K562 (cell line): ENCODE data around the gene NEK2. TPM values are rescaled to one million over a fixed set of nuclear protein-coding genes. Genes with fewer than 3 reads are reported as not detected.

Experiments
- CREB1 ChIP-seq, 2 experiments: sonication (generic) in 1 of 2; formaldehyde crosslinking in 1 of 2; IDR thresholded peaks; 2 replicates each; pipeline versions ENCODE4 v1.6.1 to v1.8.0; 2012 to 2022; ENCODE audit warnings: inconsistent platforms in 1 of 2, mild to moderate bottlenecking in 1 of 2, missing genetic modification reagents in 1 of 2, moderate library complexity in 1 of 2
- DEAF1 ChIP-seq: fragments of 450-650 bp; formaldehyde crosslinking; IDR thresholded peaks from 2 replicates; pipeline ENCODE4 v1.4.0; 2020; ENCODE audit warnings: mild to moderate bottlenecking, moderate library complexity
- EGR1 ChIP-seq: fragments of 450-650 bp; conservative IDR thresholded peaks from 2 replicates; pipeline ENCODE4 v1.6.1; 2017; ENCODE audit warnings: mild to moderate bottlenecking
- NFIC ChIP-seq: fragments of 450-650 bp; IDR thresholded peaks from 2 replicates; pipeline ENCODE4 v1.6.1; 2017; ENCODE audit warnings: mild to moderate bottlenecking, inconsistent platforms
- OTX1 ChIP-seq: fragments of 450-650 bp; formaldehyde crosslinking; IDR thresholded peaks from 2 replicates; pipeline ENCODE4 v1.4.0; 2022; ENCODE audit warnings: mild to moderate bottlenecking
- PHB2 ChIP-seq: fragments of 450-650 bp; IDR thresholded peaks from 2 replicates; pipeline ENCODE4 v1.6.1; 2017; ENCODE audit warnings: low read depth
- PHF8 ChIP-seq: fragments of 200-600 bp; sonication (generic); IDR thresholded peaks from 2 replicates; pipeline ENCODE4 v1.6.1; 2012; ENCODE audit warnings: mixed run types, mild to moderate bottlenecking, inconsistent platforms, low read length, moderate library complexity, borderline replicate concordance
- RB1 ChIP-seq: fragments of 450-650 bp; IDR thresholded peaks from 2 replicates; pipeline ENCODE4 v1.6.1; 2017; ENCODE audit warnings: low read depth, mild to moderate bottlenecking
- TFAP4 ChIP-seq: sonication (generic); formaldehyde crosslinking; IDR thresholded peaks from 2 replicates; pipeline ENCODE4 v1.8.0; 2022; ENCODE audit warnings: missing genetic modification reagents, mild to moderate bottlenecking, moderate library complexity, borderline replicate concordance
- ZBTB1 ChIP-seq: sonication (generic); formaldehyde crosslinking; IDR thresholded peaks from 2 replicates; pipeline ENCODE4 v1.8.1; 2023; ENCODE audit warnings: missing genetic modification reagents, low read depth, mild to moderate bottlenecking, borderline replicate concordance
- ZBTB40 ChIP-seq, 2 experiments: fragments of 450-650 bp in 1 of 2; sonication (generic) in 1 of 2; formaldehyde crosslinking in 1 of 2; IDR thresholded peaks; 2 replicates each; pipeline versions ENCODE4 v1.7.1 to v1.9.0; 2016 to 2022; ENCODE audit warnings: inconsistent platforms in 1 of 2, mild to moderate bottlenecking in 1 of 2, missing genetic modification reagents in 1 of 2
- ZEB2 ChIP-seq: fragments of 450-650 bp; IDR thresholded peaks from 2 replicates; pipeline ENCODE4 v1.6.1; 2016
- polyA plus RNA-seq, 8 experiments: library from polyadenylated mRNA; depleted of rRNA in 4 of 8; stranded (reverse) in 5 of 8; unstranded in 3 of 8; fragments of >200 nt; fragmentation: Nextera tagmentation in 2 of 8; fragmentation: Illumina TruSeq in 1 of 8; extraction: Ambion mirVana in 2 of 8; extraction: Trizol in 1 of 8; gene quantifications; 2 replicates each; pipeline versions ENCODE4 v1.2.1 to v1.2.3, GENCODE V29; 2011 to 2014; ENCODE audit warnings: inconsistent platforms in 1 of 8, missing spikeins in 1 of 8
- total RNA-seq, 7 experiments: library from RNA; depleted of rRNA in 6 of 7; stranded (reverse); fragments of >200 nt in 6 of 7; fragmentation: Illumina TruSeq in 2 of 7; extraction: Trizol in 2 of 7; gene quantifications; 2 replicates each; pipeline versions ENCODE4 v1.2.1 to v1.2.3, GENCODE V29; 2011 to 2021; ENCODE audit warnings: low replicate concordance in 1 of 7

NEK2 gene
- total and polyA plus RNA-seq, 9 of the 15 experiments (the other 6 are each of a cell fraction or from before 2014, with no cell fraction given), result 30.0 to 74.7 (median 66.4) TPM

GRCh38 chr1:211675230-211676105 lies at the start of gene NEK2 (continued):
- TF ChIP-seq ZBTB40 (IDR thresholded peaks at IDR 0.05) (0 out of 2 replicates have a peak, but pooled peaks have one; percentile 13), ZBTB40 (CRISPR knock-in tag; IDR thresholded peaks at IDR 0.05) (no peak), EGR1 (peak; percentile 58), RB1 (peak; percentile 64), ZBTB1 (CRISPR knock-in tag) (peak; percentile 3; the same call in 1 of the 2 replicates), CREB1 (IDR thresholded peaks at IDR 0.05) (peak; percentile 75), CREB1 (CRISPR knock-in tag; IDR thresholded peaks at IDR 0.05) (peak; percentile 79), DEAF1 (0 out of 2 replicates have a peak, but pooled peaks have one; percentile 7), OTX1 (CRISPR knock-in tag) (peak; percentile 31; the same call in 1 of the 2 replicates), PHB2 (no peak), TFAP4 (CRISPR knock-in tag) (peak; percentile 98), NFIC (0 out of 2 replicates have a peak, but pooled peaks have one; percentile 12), ZEB2 (peak; percentile 96), PHF8 (peak; percentile 86)
